Measurements from ENCODE around the gene OR5B17.
"Not testable (repeated sequence)": the region's sequence is repeated elsewhere in the genome, so short reads cannot be mapped to it uniquely, and the experiment has no call there.

OR5B17 gene

GRCh38 chr11:58358969-58359368, at the start of gene OR5B17:
OR5B17 (minus strand) TSS chr11:58359069; CDS start chr11:58359069, 0 bp downstream.
- DNase-seq = no peak

- no peak for DNase-seq
Measured at GRCh38 chr11:58406774-58407173, 47.9 kb upstream of the OR5B17 start, which contains the start of gene OR5B3. OR5B3 (minus strand) TSS chr11:58406874; CDS start chr11:58403409, 3,465 bp downstream.

DNA sequence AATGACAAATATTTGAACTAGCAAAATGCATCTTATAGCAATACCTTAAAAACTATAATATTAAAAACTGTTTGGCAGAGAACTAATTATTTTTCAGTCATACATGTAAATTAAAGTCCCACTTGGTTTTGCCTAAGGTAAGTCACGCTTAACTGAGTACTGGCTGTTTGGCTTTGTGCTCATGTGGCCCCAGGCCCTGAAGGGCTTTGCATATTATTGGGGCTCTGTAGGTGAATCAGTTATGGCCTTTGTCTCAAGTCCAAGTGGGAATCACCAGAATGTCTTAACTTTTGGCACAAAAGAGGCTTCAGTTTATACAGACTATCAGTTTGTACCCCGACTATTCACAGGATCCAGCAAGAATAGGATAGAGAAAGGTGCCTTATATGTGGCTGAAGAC, 40.8 kb upstream of the OR5B17 start:
- not testable (repeated sequence) for DNase-seq

GRCh38 chr11:58395581-58395980, 36.7 kb upstream of the OR5B17 start:
- no peak for DNase-seq

DNA sequence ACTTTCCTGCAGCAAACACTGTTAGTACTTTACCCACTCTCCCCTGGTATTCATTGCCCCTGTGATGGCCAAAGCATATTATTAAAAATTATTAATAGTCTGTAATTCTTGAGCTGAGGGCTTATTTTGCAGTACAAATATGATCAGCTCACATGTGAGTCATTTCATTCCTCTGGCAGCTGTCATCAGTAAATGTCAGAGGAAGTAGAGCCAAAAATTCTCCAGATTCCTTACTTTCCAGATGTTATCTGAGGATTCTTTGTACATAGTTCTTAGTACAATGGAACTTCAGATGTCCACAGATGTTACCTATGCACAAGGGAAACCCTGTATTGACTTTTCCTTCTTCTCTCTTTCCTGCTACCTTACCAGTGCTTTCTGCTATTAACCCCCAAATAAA, 35.3 kb upstream of the OR5B17 start:
- DNase-seq = no peak

GRCh38 chr11:58392746-58393145, 33.9 kb upstream of the OR5B17 start:
- DNase-seq = no peak

DNA sequence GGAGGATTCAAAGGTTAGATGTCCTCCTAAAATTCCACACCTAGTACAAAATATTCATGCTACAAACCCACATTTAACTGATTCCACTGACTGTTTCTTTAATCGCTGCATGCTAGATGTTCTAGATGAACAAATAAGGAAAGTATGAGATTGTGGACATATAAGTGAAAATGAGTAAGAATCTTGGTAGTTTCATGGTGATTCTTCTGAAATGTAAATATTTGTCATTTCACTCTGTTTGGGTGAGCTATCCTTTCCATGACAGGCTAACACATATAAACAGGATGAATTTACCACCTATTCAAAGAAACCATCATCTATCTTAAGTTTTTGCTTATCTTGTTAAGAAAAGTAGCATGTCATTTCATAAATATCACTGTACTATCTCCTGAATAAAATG, 33.0 kb upstream of the OR5B17 start:
- DNase-seq = no peak

DNA sequence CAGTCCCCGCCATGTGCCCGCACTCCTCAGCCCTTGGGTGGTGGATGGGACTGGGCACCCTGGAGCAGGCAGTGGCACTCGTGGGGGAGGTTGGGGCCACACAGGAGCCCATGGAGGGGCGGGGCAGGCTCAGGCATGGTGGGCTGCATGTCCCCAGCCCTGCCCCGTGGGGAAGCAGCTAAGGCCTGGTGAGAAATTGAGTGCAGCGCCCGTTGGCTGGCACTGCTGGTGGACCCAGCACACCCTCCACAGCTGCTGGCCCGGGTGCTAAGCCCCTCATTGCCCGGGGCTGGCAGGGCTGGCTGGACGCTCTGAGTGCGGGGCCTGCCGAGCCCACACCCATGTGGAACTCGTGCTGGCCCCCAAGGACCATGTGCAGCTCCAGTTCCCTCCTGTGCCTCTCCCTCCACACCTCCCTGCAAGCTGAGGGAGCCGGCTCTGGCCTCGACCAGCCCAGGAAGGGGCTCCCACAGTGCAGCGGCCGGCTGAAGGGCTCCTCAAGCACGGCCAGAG, 31.7 kb upstream of the OR5B17 start:
- no peak for DNase-seq

DNA sequence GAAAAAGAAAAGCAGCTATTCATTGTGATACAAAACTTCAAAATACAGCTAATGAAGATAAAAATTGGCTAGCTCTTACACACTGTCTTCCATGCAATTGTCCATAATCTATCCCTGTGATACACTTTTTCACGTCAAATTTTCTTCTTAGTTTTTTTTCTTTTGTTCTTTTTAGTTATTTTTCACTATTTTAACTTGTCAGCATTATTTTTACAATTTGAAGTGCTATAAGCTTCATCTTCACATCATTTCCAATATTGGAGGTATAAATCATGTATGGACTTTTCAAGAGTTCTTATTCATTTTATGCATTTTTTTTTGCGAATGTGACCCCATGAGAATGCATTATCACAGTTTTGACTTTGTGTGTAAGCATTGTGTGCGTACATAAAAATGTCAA, 4.1 kb downstream of the OR5B17 start:
- no peak for DNase-seq

- DNase-seq = no peak
Measured at GRCh38 chr11:58345204-58345603, 13.7 kb downstream of the OR5B17 start.

- no peak for DNase-seq
Measured at GRCh38 chr11:58334708-58335107, 24.2 kb downstream of the OR5B17 start.

DNA sequence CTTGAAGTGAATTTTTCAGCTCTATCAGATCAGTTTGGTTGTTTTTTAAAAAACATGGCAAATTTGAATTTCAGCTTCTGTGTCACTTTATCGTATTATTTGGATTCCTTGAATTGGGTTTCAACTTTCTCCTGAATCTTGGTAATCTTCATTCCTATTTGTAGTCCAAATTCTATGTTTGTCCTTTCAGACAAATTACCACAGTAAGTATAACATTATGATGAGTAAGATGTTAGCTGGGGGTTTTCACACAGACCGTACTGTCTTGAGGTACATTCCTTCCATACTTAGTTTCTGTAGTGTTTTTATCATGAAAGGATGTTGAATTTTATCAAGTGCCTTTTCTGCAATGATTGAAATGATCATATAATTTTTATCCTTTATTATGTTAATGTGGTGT, 28.0 kb downstream of the OR5B17 start:
- DNase-seq = no peak

DNA sequence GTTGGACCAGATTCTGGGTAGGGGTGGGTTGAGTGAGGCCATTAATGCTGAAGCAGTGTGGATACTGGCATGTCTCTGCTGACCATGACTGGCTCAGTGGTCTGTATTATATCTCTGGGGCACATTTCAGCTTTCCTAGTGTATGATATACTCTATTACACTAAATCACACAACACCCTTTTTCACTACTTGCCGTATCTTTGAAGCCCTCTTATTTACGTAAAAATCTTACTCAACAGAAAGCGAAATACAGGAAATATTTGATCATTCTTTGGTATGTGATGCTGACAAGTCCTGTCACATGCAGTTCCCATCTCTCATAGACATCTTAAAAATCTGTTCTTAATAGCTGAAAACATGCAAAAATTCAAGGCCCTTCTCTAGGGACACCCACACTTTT, 40.3 kb downstream of the OR5B17 start:
- no peak for DNase-seq

DNA sequence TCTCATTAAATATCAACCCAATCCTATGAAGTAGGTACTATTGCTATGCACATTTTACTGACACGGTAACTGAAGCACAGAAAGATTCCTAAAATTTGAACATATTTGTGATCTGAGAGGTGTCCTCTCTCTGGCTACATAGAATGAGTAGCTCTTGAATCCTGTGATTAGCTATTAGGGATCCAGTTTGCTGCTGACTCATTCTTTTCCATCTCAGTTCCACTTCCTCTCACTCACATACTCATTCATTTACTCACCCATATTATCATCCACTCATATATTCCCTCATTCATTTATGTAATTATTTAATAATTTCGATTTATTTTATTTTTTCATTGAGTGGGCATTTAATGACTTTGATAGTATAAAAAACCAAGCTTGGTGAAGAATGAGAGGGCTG, 42.7 kb downstream of the OR5B17 start:
- DNase-seq = no peak

Data from activated T-cell treated with anti-CD3 and anti-CD28 coated beads, Interleukin-2, amount 50 U/mL, for 1 hour (primary cell).